ENCODE results near the gene MYH10.

The MYH10 gene

DNA sequence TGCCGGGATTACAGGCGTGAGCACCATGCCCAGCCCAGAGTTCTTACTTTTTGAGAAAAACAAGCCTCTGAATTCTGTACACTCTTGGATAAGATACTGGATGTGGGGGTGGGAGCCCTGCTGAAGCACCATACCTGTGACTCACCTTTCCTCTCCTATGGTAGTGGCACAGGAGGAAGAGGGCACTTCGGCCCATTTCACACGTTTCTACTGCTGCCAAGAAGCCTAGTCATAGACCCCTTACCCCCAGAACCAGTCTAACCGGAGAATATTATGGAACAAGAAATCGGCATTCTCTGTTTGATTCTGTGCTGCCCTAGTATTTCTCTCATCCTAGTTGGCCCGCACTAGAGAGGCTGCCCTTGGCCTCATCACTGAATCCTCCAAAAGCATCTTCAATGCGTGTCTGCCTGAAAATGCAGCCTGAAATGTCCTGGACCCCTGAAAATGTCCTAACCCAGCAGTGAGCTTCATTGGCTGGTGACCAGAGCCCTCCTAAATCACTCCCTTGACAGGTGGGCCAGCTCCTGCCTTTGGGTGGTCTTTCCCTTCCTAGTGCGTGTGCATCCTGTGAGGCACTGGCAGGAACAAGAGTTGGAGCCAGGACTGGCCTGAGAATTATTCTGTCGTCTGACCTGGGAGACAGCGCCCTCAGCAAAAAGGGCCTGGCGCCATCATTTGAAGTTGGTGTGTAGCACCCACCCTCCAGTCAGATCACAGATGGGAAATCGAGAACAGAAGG, 156.9 kb downstream of the MYH10 start:
- DNase-seq (ENCODE audit: low spot score) = no peak

DNA sequence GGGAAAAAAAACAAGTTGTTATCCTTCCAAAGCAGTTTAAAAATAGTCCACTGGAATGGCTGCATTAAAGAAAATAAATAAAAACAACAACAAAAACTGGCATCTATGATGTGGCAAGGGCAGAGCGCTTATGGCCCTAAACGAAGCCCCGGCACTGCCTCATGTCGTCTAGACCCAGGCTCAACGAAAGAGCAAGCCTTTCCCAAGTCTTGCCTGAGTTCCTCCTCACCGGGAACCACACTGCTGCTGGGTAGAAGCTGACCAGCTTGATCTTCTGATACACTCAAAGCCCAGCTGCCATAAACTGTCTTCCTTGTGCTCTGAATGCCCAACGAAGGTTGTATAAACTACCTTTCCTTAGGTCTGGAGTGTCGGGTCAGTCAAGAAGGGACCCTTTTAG, 157.9 kb downstream of the MYH10 start:
- no peak for DNase-seq (ENCODE audit: low spot score)

GRCh38 chr17:8470447-8471047, 160.0 kb downstream of the MYH10 start:
- DNase-seq (ENCODE audit: low spot score) = no peak

DNA sequence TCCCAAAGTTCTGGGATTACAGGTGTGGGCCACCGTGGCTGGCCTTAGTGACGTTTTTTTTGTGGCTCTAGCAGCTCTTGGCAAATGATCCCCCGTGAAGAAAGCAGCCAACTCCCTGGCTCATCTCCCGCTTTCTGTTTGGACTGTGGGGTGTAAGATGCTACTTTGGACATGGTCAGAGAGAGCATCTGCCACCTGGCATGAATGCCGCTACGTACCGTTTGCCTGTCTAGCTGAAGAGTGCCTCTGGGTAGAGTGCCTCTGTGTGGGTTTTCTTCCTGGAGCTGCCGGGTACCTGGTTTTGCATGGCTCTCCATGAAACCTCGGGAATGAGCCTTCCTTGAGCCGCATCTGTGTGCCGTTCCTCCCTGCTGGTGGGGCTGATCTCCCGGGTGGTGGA, 160.6 kb downstream of the MYH10 start:
- no peak for DNase-seq (ENCODE audit: low spot score)

- DNase-seq (ENCODE audit: low spot score) = no peak
Observed at GRCh38 chr17:8468980-8469379, 161.5 kb downstream of the MYH10 start.

DNA sequence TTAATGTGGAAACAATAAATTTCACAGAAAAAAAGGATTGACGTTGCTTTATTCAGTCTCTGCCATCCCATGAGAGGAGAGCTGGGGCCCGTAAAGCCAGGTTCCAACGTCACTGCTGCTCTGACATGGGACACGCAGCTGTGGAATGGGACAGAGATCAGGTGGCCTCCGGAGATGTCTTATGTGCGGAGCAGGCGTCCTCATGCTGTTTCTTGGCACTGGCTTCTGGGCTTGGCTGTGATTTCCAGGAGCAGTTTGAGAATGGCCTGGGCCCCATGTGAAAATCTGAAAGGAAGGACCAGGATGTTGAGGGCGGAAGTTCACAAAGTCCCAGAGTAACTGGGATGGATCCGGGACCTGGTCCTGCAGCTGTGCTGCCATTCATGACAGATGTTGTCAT, 162.4 kb downstream of the MYH10 start:
- no peak for DNase-seq (ENCODE audit: low spot score)

DNA sequence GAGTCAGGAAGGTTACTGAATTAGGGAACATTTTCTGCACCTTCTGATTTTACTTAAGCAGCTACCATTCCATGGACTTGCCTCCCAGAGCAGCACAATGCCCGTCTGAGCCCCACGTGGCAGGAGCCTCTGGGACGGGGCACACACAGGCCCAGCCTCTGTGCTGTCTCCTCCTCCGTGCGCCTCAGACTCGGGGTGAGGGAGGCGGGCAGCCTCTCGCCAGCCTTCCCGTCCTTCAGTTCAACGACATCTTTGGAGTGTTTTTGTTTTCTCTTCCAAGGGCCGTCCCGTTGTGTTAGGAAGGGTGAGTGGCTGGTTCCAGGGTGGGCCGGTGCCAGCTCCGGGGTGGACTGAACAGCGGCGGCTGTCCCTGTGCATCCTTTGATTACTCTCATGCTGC, 163.0 kb downstream of the MYH10 start:
- no peak for DNase-seq (ENCODE audit: low spot score)

DNA sequence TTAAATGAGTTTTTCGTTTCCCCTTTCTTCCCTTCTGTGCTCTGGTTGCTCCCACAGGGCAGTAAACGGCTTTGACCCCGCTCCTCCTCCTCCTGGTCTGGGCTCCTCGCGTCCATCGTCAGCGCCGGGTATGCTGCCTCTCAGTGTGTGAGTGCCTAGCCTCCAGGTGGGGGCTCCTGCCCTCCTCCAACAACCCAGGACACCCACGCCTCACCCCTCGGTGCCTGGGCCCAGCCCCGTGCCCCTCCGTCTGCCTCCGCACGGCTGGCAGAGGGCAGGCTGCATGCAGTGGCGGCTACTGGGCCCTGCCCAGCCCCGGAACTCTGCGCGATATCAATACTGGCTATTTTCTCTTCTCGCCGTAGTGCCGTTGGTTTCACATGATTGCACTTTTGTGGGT, 163.7 kb downstream of the MYH10 start:
- no peak for DNase-seq (ENCODE audit: low spot score)

- no peak for DNase-seq (ENCODE audit: low spot score)
Observed at GRCh38 chr17:8466456-8466855, 164.1 kb downstream of the MYH10 start.

DNA sequence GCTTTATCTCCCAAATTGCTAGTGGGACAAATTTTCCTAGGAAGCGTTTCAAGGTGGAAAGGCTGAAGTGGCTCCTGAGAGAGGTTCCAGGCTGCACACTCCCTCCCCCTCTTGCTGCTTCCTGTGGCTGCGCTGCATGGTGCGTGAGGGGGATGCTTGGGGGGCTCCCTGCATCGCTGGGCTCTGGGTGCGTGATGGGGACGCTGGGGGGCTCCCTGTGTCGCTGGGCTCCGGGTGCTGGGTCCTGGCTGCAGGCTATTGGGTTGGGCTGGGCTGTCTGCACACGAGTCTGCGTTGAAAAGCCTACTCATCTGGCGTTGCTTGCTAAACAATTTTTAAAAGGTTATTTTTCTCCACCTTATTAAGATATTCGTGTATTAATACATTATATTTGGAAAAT, 164.8 kb downstream of the MYH10 start:
- no peak for DNase-seq (ENCODE audit: low spot score)

- no peak for DNase-seq (ENCODE audit: low spot score)
Observed at GRCh38 chr17:8465356-8465755, 165.2 kb downstream of the MYH10 start.

- DNase-seq (ENCODE audit: low spot score) = no peak
Observed at GRCh38 chr17:8464941-8465340, 165.6 kb downstream of the MYH10 start.

GRCh38 chr17:8463099-8463498, 167.4 kb downstream of the MYH10 start:
- DNase-seq (ENCODE audit: low spot score) = no peak

- no peak for DNase-seq (ENCODE audit: low spot score)
Observed at GRCh38 chr17:8462564-8462963, 168.0 kb downstream of the MYH10 start.

DNA sequence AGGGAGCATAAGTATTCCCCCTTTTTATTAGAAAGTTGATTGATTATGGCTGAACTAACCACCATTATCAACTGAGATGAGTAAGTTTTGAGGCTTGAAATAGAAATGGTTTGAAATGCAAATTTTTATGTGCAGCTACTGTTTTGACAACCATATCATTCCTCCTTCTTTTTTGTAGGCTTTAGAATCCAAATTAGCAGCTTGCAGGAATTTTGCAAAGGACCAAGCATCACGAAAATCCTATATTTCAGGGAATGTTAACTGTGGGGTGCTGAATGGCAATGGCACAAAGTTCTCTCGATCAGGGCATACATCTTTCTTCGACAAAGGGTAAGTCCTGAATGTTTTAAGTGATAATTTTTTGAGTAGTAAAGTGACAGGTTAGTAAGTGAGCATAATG, 170.7 kb downstream of the MYH10 start:
- no peak for DNase-seq (ENCODE audit: low spot score)

DNA sequence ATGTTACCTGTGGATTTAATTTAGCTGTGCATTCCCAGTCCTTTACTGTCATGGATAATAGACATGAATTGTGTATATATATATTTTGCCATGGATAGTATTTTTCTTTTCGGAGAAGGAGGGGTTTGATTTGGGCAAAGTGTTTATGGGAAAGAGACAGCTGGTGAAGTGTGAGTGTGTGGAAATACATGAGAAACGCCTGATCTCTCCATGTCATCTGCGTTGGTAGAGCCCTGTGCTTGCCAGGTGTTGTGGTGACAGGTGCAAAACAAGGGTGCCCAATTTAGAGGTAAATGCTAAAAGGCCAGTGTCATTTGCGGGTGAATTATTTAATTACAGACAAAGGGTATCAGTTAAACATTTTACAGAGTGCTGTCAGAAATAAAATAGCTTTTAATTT, 171.4 kb downstream of the MYH10 start:
- no peak for DNase-seq (ENCODE audit: low spot score)

- no peak for DNase-seq (ENCODE audit: low spot score)
Observed at GRCh38 chr17:8458128-8458527, 172.4 kb downstream of the MYH10 start.

DNA sequence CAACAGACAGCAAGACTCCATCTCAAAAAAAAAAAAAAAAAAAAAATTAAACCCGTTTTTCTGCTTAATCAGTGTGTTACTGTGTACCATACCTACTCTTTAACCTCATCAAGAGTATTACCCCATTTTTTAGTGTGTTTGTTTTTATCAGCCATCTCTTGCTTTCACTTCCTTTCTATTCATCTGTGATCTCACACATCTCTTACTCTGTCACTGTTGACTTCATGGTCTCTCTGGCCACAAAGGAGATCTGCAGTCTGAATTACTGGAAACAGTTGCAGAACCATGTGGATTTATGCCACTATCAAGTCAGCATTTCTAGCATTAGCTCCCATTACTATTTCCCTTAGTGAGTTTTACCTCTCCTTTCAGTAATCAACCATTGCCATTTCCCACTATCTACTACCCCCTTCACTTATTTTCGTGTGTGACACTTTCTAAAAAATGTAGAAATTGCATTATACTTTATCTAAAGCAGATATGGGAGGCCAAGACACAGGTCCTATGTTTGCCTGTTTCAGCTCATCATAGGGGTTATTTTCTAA, 174.8 kb downstream of the MYH10 start:
- DNase-seq (ENCODE audit: low spot score) = no peak

GRCh38 chr17:8453326-8453725, 177.2 kb downstream of the MYH10 start:
- DNase-seq (ENCODE audit: low spot score) = no peak

GRCh38 chr17:8451933-8452614, 178.5 kb downstream of the MYH10 start:
- DNase-seq (ENCODE audit: low spot score) = no peak

DNA sequence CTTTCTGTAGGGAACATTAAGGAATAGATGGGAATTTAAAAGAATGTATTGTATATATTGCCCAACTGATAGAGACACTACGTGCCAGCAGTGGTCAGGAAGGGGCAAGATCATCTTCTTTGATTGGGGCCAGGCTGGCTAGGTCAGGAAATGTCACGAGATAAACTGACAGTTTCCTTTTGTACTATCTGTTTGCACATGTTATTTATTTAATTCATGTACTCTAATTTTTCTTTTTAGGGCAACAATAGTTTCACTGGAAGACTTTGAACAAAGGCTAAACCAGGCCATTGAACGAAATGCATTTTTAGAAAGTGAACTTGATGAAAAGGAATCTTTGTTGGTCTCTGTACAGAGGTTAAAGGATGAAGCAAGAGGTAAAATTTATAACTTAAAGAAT, 182.2 kb downstream of the MYH10 start:
- DNase-seq (ENCODE audit: low spot score) = no peak

GRCh38 chr17:8447799-8448198, 182.7 kb downstream of the MYH10 start:
- no peak for DNase-seq (ENCODE audit: low spot score)

GRCh38 chr17:8445536-8445935, 185.0 kb downstream of the MYH10 start:
- no peak for DNase-seq (ENCODE audit: low spot score)
